Gastrocnemius medialis (tissue), 4 donors: ENCODE measurements around the gene MFAP5. TPM values are rescaled to one million over a fixed set of nuclear protein-coding genes. Genes with fewer than 3 reads are reported as not detected.

Experiments
- ATAC-seq, 2 donors: fragments of 150-250 bp; one replicate each; pipeline ENCODE4 v1.9.1; 2016
- DNase-seq, 2 donors: peaks; one replicate each; pipeline ENCODE4 v3.0.0-alpha.2; 2019
- H3K27ac ChIP-seq, 4 donors: fragments of 200-600 bp; sonication (generic); 1 replicate in 1 of 4; 2 replicates in 3 of 4; pipeline ENCODE4 v1.5.1; 2016 to 2018; ENCODE audit warnings: mild to moderate bottlenecking in 2 of 4, moderate library complexity in 1 of 4
- H3K27me3 ChIP-seq, 3 donors: fragments of 200-600 bp; sonication (generic) in 2 of 3; 1 replicate in 1 of 3; 2 replicates in 2 of 3; pipeline versions ENCODE4 v1.5.1 to v1.6.0; 2016 to 2019; ENCODE audit warnings: mild to moderate bottlenecking in 1 of 3, moderate library complexity in 1 of 3
- H3K36me3 ChIP-seq, 2 donors: fragments of 200-600 bp; sonication (generic) in 1 of 2; one replicate each; pipeline ENCODE4 v1.5.1; 2017 to 2018
- H3K4me1 ChIP-seq, 2 donors: fragments of 200-600 bp; sonication (generic) in 1 of 2; one replicate each; pipeline ENCODE4 v1.5.1; 2016 to 2017; ENCODE audit warnings: mild to moderate bottlenecking in 2 of 2
- H3K4me3 ChIP-seq, 4 donors: fragments of 200-600 bp; sonication (generic) in 3 of 4; 1 replicate in 1 of 4; 2 replicates in 3 of 4; pipeline ENCODE4 v1.5.1; 2016 to 2019; ENCODE audit warnings: mild to moderate bottlenecking in 2 of 4
- H3K9me3 ChIP-seq, 3 donors: fragments of 200-600 bp; sonication (generic) in 2 of 3; 1 replicate in 1 of 3; 2 replicates in 2 of 3; pipeline ENCODE4 v1.5.1; 2016 to 2019
- POLR2A ChIP-seq, 2 donors: fragments of 450-650 bp; IDR thresholded peaks; one replicate each; pipeline ENCODE4 v1.6.1; 2017; ENCODE audit warnings: antibody characterized with exemption in 2 of 2, mild to moderate bottlenecking in 2 of 2, moderate library complexity in 2 of 2
- in situ Hi-C, 4 donors: fragments of 200-750 bp; cut with MboI; loops; one replicate each; pipeline versions ENCODE4 v1.15.0 to v1.8.0; 2017; ENCODE audit warnings: low sequenced_read_pairs in 4 of 4
- intact Hi-C: fragments of 100-400 bp; cut with DNase I; formaldehyde crosslinking; loops from one replicate; pipeline ENCODE4 v1.15.1; 2023; ENCODE audit warnings: low total_unique reads
- total RNA-seq, 4 donors: library from RNA; depleted of rRNA; stranded (reverse); fragments of >200 nt; gene quantifications; one replicate each; pipeline versions ENCODE4 v1.1.0 to v1.2.3, GENCODE V29; 2016
- TF ChIP-seq, protein P1 (sequence below), 5 experiments: fragments of 450-650 bp in 3 of 5; fragments of 200-600 bp in 2 of 5; sonication (generic) in 2 of 5; IDR thresholded peaks in 4 of 5; conservative IDR thresholded peaks in 1 of 5; 1 replicate in 4 of 5; 2 replicates in 1 of 5; pipeline ENCODE4 v1.5.1; 2016 to 2019; ENCODE audit warnings: antibody characterized with exemption in 5 of 5, mild to moderate bottlenecking in 3 of 5, moderate library complexity in 3 of 5

MFAP5 gene
- total RNA-seq, 4 donors from 2014 or later = 31.1 to 78.2 (median 52.0) TPM

DNA sequence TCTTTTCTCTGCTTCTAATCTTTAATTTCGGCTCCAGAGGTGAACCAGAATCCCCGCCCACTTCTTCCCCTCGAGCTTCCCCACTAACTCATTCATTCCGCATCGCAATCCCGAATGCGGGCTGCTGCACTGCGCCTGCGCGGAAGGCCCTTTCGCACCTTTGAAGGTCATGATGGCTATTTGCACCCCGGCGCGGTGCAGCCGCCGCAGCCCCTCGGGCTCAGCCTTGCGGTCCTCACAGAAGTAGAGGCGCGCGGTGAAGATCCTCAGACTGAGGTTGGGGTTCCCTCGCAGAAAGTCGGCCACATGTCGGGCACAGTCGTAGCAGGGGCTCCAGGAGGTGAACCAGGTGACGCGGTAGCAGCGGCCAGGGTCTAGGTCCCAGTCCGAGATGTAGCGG, 57.6 kb downstream of the MFAP5 start:
- no peaks in the 10 kb centered on the region for H3K9me3 ChIP-seq
- no peak overlapping the region for H3K27ac ChIP-seq
- no peak for DNase-seq
- intact Hi-C loops (no loop called here), in situ Hi-C loops (no loop called here)
- H3K27me3 ChIP-seq = peaks cover 0 to 2% (median 0%) of the 10 kb centered on the region in 3 donors
- ATAC-seq = no peak
- H3K36me3 ChIP-seq = no peaks in the 10 kb centered on the region
- H3K4me3 ChIP-seq = no peak overlapping the region
- TF ChIP-seq, protein P1, sequence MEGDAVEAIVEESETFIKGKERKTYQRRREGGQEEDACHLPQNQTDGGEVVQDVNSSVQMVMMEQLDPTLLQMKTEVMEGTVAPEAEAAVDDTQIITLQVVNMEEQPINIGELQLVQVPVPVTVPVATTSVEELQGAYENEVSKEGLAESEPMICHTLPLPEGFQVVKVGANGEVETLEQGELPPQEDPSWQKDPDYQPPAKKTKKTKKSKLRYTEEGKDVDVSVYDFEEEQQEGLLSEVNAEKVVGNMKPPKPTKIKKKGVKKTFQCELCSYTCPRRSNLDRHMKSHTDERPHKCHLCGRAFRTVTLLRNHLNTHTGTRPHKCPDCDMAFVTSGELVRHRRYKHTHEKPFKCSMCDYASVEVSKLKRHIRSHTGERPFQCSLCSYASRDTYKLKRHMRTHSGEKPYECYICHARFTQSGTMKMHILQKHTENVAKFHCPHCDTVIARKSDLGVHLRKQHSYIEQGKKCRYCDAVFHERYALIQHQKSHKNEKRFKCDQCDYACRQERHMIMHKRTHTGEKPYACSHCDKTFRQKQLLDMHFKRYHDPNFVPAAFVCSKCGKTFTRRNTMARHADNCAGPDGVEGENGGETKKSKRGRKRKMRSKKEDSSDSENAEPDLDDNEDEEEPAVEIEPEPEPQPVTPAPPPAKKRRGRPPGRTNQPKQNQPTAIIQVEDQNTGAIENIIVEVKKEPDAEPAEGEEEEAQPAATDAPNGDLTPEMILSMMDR (IDR thresholded peaks at IDR 0.05 in 4 of 5, conservative IDR thresholded peaks at IDR 0.05 in 1 of 5) = no peak
- no peak for TF ChIP-seq POLR2A (IDR thresholded peaks at IDR 0.05)
- no peaks in the 10 kb centered on the region for H3K4me1 ChIP-seq

DNA sequence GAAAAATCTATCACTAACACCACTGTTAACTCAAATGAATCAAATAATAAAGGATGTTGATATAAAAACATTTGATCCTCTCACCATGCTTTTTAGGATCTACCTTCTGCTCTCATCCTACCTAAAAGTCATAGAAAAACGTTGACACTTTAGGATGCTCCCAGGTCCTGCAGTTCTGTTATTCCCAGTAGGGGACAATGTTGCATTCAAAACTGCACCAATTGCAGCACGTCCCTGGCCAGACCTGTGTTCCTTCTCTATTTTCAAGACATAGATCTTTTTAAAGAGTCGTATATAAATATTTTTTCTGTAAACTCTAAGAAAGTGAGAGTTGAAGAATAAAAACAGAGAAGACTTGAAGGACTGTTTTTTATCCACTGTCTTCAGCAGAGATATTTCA, 58.8 kb downstream of the MFAP5 start:
- in situ Hi-C loops = no loop called here
- no peak for DNase-seq
- no peak overlapping the region for H3K27ac ChIP-seq
- H3K4me1 ChIP-seq = no peaks in the 10 kb centered on the region
- ATAC-seq = no peak
- H3K27me3 ChIP-seq = peaks cover 0 to 2% (median 0%) of the 10 kb centered on the region in 3 donors
- H3K4me3 ChIP-seq = no peak overlapping the region
- intact Hi-C loops = no loop called here
- H3K36me3 ChIP-seq = no peaks in the 10 kb centered on the region
- no peaks in the 10 kb centered on the region for H3K9me3 ChIP-seq
- TF ChIP-seq, protein P1 (IDR thresholded peaks at IDR 0.05 in 4 of 5, conservative IDR thresholded peaks at IDR 0.05 in 1 of 5) = no peak
- no peak for TF ChIP-seq POLR2A (IDR thresholded peaks at IDR 0.05)

DNA sequence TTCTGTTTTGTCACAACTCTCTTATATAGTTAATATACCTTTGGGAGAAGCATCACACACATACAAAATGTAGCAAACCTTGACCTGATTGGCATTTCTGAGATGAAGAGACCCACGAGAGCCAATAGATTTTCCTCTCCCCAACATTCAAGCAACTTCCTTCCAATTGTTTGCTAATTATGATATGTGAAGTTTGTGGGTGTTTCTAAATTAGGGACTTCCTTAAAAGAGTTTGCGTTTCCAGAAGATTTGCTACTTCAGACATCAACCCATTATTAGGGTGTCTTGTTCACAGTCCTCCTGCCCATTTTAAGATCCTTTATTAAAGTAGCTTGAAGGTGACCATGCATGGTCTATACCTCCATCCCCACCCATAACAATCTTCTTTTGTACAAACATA, 59.3 kb downstream of the MFAP5 start:
- H3K36me3 ChIP-seq = no peaks in the 10 kb centered on the region

DNA sequence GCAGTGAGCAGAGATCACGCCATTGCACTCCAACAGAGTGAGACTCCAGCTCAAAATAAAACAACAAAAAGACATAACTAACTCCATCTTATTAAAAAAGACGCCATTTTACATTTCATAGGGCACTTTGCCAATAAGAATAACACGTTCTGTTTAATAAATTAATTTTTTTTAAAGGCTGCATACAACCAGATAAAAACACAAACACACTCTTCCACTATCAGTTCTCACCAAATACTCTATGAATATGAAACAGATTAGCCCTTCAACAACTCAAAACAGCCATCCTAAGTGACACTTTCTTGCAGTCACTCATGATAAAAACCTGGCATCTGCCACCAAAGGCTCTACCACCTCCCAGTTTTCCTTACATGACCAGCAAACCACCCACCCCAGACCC, 66.1 kb downstream of the MFAP5 start:
- no peak for DNase-seq
- intact Hi-C loops = no loop called here
- no peak for TF ChIP-seq POLR2A (IDR thresholded peaks at IDR 0.05)
- TF ChIP-seq, protein P1 (IDR thresholded peaks at IDR 0.05 in 4 of 5, conservative IDR thresholded peaks at IDR 0.05 in 1 of 5) = no peak
- Histone ChIP-seq H3K4me1 (no peaks in the 10 kb centered on the region), H3K27ac (no peak overlapping the region), H3K36me3 (no peaks in the 10 kb centered on the region), H3K9me3 (no peaks in the 10 kb centered on the region), H3K4me3 (no peak overlapping the region), H3K27me3 (no peaks in the 10 kb centered on the region)
- ATAC-seq = no peak
- in situ Hi-C loops = no loop called here

More for the DNA sequence above, 59.3 kb downstream of the MFAP5 start:
- Histone ChIP-seq H3K9me3 (no peaks in the 10 kb centered on the region), H3K4me3 (no peak overlapping the region), H3K27me3 (peaks cover 0 to 2% (median 0%) of the 10 kb centered on the region in 3 donors), H3K4me1 (no peaks in the 10 kb centered on the region), H3K27ac (no peak overlapping the region)
- DNase-seq (no peak), ATAC-seq (no peak)
- intact Hi-C loops (no loop called here), in situ Hi-C loops (no loop called here)
- TF ChIP-seq, protein P1 (IDR thresholded peaks at IDR 0.05 in 4 of 5, conservative IDR thresholded peaks at IDR 0.05 in 1 of 5) = no peak
- no peak for TF ChIP-seq POLR2A (IDR thresholded peaks at IDR 0.05)

Other genes starting within 250 kb of the MFAP5 start
- not detected for gene CLEC6A, start 206.9 kb downstream of the MFAP5 start, total RNA-seq
- gene CLEC4D, start 149.3 kb downstream of the MFAP5 start, total RNA-seq = under 1 TPM in 1 of 4 donors, not detected in 3; 0.27 TPM
- under 1 TPM in 2 of 4 donors, not detected in 2; 0.35 to 0.58 TPM for gene CLEC4E, start 121.9 kb downstream of the MFAP5 start, total RNA-seq
- not detected for gene AICDA, start 50.0 kb downstream of the MFAP5 start, total RNA-seq
- gene RIMKLB, start 35.2 kb upstream of the MFAP5 start, total RNA-seq = 10 to 100 TPM in 3 of 4 donors, 1 to 10 TPM in 1; 6.9 to 13.7 (median 11.5) TPM
- gene A2ML1, start 159.8 kb upstream of the MFAP5 start, total RNA-seq = not detected